Vagina (tissue), 2 donors: ENCODE measurements around the gene TNPO3.

Source experiments
- CTCF ChIP-seq, 3 experiments: fragments of 450-650 bp in 2 of 3; fragments of 200-600 bp in 1 of 3; sonication (generic) in 1 of 3; IDR thresholded peaks; one replicate each; pipeline ENCODE4 v1.5.1; 2017 to 2019; ENCODE audit warnings: antibody characterized with exemption in 3 of 3, mild to moderate bottlenecking in 2 of 3, moderate library complexity in 2 of 3
- POLR2A ChIP-seq, 2 donors: fragments of 450-650 bp; IDR thresholded peaks; one replicate each; pipeline ENCODE4 v1.6.1; 2017; ENCODE audit warnings: antibody characterized with exemption in 2 of 2, mild to moderate bottlenecking in 2 of 2, moderate library complexity in 2 of 2
- POLR2AphosphoS5 ChIP-seq, 2 donors: sonication (generic); formaldehyde crosslinking; IDR thresholded peaks; one replicate each; pipeline ENCODE4 v1.9.0; 2017; ENCODE audit warnings: antibody characterized with exemption in 2 of 2, mild to moderate bottlenecking in 2 of 2, low read depth in 1 of 2; ENCODE audit not compliant: insufficient read depth in 1 of 2

DNA sequence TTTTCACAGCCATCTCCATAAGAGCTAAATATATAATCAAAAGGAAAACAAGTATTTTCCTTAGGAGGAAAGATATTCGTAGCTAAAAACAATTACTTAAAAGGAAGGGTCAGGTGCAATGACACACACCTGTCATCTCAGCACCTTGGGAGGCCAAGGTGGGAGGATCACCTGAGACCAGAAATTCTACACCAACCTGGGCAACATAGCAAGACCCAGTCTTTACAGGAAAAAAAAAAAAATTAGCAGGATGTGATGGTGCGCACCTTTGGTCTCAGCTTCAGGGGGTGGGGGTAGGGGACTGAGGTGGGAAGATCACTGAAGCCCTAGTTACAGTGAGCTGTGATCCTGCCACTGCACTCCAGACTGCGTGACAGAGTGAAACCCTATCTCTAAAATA lies 11.9 kb downstream of the TNPO3 start:
- no peak for TF ChIP-seq CTCF (IDR thresholded peaks at IDR 0.05)
- no peak for TF ChIP-seq POLR2A (IDR thresholded peaks at IDR 0.05)
- no peak for TF ChIP-seq POLR2AphosphoS5 (IDR thresholded peaks at IDR 0.05; ENCODE audit: insufficient read depth in 1 of 2, low read depth in 1 of 2)
